ENCODE measurements around the gene OR10A4.

- TF ChIP-seq, protein P1, sequence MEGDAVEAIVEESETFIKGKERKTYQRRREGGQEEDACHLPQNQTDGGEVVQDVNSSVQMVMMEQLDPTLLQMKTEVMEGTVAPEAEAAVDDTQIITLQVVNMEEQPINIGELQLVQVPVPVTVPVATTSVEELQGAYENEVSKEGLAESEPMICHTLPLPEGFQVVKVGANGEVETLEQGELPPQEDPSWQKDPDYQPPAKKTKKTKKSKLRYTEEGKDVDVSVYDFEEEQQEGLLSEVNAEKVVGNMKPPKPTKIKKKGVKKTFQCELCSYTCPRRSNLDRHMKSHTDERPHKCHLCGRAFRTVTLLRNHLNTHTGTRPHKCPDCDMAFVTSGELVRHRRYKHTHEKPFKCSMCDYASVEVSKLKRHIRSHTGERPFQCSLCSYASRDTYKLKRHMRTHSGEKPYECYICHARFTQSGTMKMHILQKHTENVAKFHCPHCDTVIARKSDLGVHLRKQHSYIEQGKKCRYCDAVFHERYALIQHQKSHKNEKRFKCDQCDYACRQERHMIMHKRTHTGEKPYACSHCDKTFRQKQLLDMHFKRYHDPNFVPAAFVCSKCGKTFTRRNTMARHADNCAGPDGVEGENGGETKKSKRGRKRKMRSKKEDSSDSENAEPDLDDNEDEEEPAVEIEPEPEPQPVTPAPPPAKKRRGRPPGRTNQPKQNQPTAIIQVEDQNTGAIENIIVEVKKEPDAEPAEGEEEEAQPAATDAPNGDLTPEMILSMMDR (IDR thresholded peaks at IDR 0.05; ENCODE audit: poor library complexity, severe bottlenecking) = no peak
- no peak for TF ChIP-seq EZH2 (IDR thresholded peaks at IDR 0.05; ENCODE audit: borderline replicate concordance, insufficient read depth, low read length, poor library complexity, severe bottlenecking)
- no peak for TF ChIP-seq MXI1 (conservative IDR thresholded peaks at IDR 0.05; ENCODE audit: poor library complexity, severe bottlenecking)
- TF ChIP-seq POLR2AphosphoS5 (IDR thresholded peaks at IDR 0.05) = no peak
- TF ChIP-seq EP300 (conservative IDR thresholded peaks at IDR 0.05; ENCODE audit: poor library complexity, severe bottlenecking) = no peak
These were observed 664 bp upstream of the OR10A4 start for GRCh38 chr11:6875761-6876160.

Data from neural cell (in vitro differentiated cells).